Loucy (cell line): Measurements from ENCODE around the gene AGK.

Experiments used
- H2AFZ ChIP-seq: fragments of 200-600 bp; sonication (generic); 2 replicates; pipeline ENCODE4 v1.6.0; 2016; ENCODE audit warnings: antibody characterized with exemption, mild to moderate bottlenecking, low read length, moderate library complexity
- H3F3A ChIP-seq: fragments of 200-600 bp; 2 replicates; pipeline ENCODE4 v1.6.0; 2016; ENCODE audit warnings: antibody characterized with exemption, low read depth, mild to moderate bottlenecking
- H3K27me3 ChIP-seq: fragments of 200-600 bp; sonication (generic); 2 replicates; pipeline ENCODE4 v1.6.1; 2014; ENCODE audit warnings: low read length, mild to moderate bottlenecking; ENCODE audit not compliant: insufficient read depth, poor library complexity, severe bottlenecking
- H3K36me3 ChIP-seq: fragments of 200-600 bp; sonication (generic); 2 replicates; pipeline ENCODE4 v1.6.1; 2016; ENCODE audit warnings: low read length; ENCODE audit not compliant: insufficient read depth
- H3K4me1 ChIP-seq: fragments of 200-600 bp; sonication (generic); 2 replicates; pipeline ENCODE4 v1.5.1; 2014; ENCODE audit warnings: low read length, mild to moderate bottlenecking; ENCODE audit not compliant: insufficient read depth, poor library complexity, severe bottlenecking
- H3K4me2 ChIP-seq: fragments of 200-600 bp; sonication (generic); 2 replicates; pipeline ENCODE4 v1.6.0; 2014; ENCODE audit warnings: antibody characterized with exemption, low read length, low read depth, mild to moderate bottlenecking; ENCODE audit not compliant: poor library complexity, severe bottlenecking
- H3K4me3 ChIP-seq: fragments of 200-600 bp; sonication (generic); 2 replicates; pipeline ENCODE4 v1.5.1; 2014; ENCODE audit warnings: low read length, mild to moderate bottlenecking, mixed read lengths; ENCODE audit not compliant: poor library complexity, severe bottlenecking
- H3K79me2 ChIP-seq: fragments of 200-600 bp; sonication (generic); 2 replicates; pipeline ENCODE4 v1.6.1; 2014; ENCODE audit warnings: low read length; ENCODE audit not compliant: insufficient read depth
- H3K9ac ChIP-seq: fragments of 200-600 bp; sonication (generic); 2 replicates; pipeline ENCODE4 v1.6.0; 2014; ENCODE audit warnings: mild to moderate bottlenecking, low read depth, low read length, moderate library complexity; ENCODE audit not compliant: poor library complexity, severe bottlenecking
- H3K9me2 ChIP-seq: fragments of 200-600 bp; sonication (generic); replicated peaks from 2 replicates; pipeline ENCODE4 v1.6.1; 2016; ENCODE audit warnings: low read depth, low read length, mixed read lengths
- H3K9me3 ChIP-seq: fragments of 200-600 bp; sonication (generic); 2 replicates; pipeline ENCODE4 v1.6.1; 2014; ENCODE audit warnings: mild to moderate bottlenecking, antibody characterized with exemption, low read length, low read depth; ENCODE audit not compliant: insufficient read depth
- H4K20me1 ChIP-seq: fragments of 200-600 bp; sonication (generic); 2 replicates; pipeline ENCODE4 v1.6.0; 2014; ENCODE audit warnings: antibody characterized with exemption, low read length, mild to moderate bottlenecking; ENCODE audit not compliant: insufficient read depth, poor library complexity, severe bottlenecking
- EZH2phosphoT487 ChIP-seq: fragments of 200-600 bp; IDR thresholded peaks from 2 replicates; pipeline ENCODE4 v1.6.1; 2018; ENCODE audit warnings: antibody characterized with exemption, mild to moderate bottlenecking, moderate library complexity, borderline replicate concordance
- TF ChIP-seq, protein P1 (sequence below): fragments of 200-600 bp; sonication (generic); conservative IDR thresholded peaks from 2 replicates; pipeline ENCODE4 v1.5.1; 2014; ENCODE audit warnings: mild to moderate bottlenecking, antibody characterized with exemption, low read length

The AGK gene

DNA sequence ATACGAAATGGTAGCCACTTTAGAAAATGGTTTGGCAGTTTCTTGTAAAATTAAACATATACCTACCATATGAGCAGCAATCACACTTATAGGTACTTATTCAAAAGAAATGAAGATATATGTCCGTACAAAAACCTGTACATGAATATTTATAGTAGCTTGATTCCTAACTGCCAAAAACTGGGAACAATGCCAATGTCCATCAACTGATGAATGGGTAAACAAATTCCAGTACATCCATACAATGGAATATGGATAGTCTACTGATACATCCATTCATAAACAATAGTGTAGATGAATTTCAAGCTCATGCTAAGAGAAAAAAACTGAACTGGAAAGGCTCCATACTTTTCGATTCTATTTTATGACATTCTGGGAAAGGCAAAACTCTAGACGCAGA is 68.5 kb downstream of the AGK start:
- H3K79me2 ChIP-seq = no peaks in the 10 kb centered on the region
- H4K20me1 ChIP-seq = no peaks in the 10 kb centered on the region
- H3K9me2 ChIP-seq = no peaks in the 10 kb centered on the region
- peaks cover 38% of the 10 kb centered on the region for H3K36me3 ChIP-seq
- H3K9me3 ChIP-seq = no peaks in the 10 kb centered on the region
- H3K4me3 ChIP-seq = no peak overlapping the region
- no peaks in the 10 kb centered on the region for H3K27me3 ChIP-seq
- H3K9ac ChIP-seq = no peak overlapping the region
- no peak overlapping the region for H2AFZ ChIP-seq
- H3K4me1 ChIP-seq = no peaks in the 10 kb centered on the region
- no peaks in the 10 kb centered on the region for H3F3A ChIP-seq
- H3K4me2 ChIP-seq = no peak overlapping the region
- TF ChIP-seq, protein P1, sequence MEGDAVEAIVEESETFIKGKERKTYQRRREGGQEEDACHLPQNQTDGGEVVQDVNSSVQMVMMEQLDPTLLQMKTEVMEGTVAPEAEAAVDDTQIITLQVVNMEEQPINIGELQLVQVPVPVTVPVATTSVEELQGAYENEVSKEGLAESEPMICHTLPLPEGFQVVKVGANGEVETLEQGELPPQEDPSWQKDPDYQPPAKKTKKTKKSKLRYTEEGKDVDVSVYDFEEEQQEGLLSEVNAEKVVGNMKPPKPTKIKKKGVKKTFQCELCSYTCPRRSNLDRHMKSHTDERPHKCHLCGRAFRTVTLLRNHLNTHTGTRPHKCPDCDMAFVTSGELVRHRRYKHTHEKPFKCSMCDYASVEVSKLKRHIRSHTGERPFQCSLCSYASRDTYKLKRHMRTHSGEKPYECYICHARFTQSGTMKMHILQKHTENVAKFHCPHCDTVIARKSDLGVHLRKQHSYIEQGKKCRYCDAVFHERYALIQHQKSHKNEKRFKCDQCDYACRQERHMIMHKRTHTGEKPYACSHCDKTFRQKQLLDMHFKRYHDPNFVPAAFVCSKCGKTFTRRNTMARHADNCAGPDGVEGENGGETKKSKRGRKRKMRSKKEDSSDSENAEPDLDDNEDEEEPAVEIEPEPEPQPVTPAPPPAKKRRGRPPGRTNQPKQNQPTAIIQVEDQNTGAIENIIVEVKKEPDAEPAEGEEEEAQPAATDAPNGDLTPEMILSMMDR = no peak
- TF ChIP-seq EZH2phosphoT487 = no peak

DNA sequence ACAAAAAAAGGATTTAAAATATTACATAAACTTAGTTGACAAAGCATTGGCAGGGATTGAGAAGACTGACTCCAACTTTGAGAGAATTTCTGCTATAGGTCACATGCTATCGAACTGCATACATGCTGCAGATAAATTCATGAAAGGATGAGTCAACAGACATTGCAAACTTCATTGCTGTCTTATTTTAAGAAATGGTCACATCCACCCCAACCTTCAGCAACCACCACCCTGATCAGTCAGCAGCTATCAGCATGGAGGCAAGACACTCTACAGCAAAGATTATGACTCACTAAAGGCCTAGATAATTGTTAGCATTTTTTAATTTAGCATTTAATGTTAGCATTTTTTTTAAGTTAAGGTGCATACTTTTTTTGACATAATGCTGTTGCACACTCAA is 73.6 kb downstream of the AGK start:
- H3K79me2 ChIP-seq = no peaks in the 10 kb centered on the region
- H3K4me2 ChIP-seq = no peak overlapping the region
- no peak overlapping the region for H2AFZ ChIP-seq
- no peaks in the 10 kb centered on the region for H3K4me1 ChIP-seq
- no peaks in the 10 kb centered on the region for H3K9me3 ChIP-seq
- peaks cover 28% of the 10 kb centered on the region for H3K36me3 ChIP-seq
- H4K20me1 ChIP-seq = no peaks in the 10 kb centered on the region
- no peak overlapping the region for H3K4me3 ChIP-seq
- H3K9ac ChIP-seq = no peak overlapping the region
- no peak for TF ChIP-seq EZH2phosphoT487
- TF ChIP-seq, protein P1 = no peak
- H3F3A ChIP-seq = no peaks in the 10 kb centered on the region
- H3K27me3 ChIP-seq = no peaks in the 10 kb centered on the region
- H3K9me2 ChIP-seq = no peaks in the 10 kb centered on the region

DNA sequence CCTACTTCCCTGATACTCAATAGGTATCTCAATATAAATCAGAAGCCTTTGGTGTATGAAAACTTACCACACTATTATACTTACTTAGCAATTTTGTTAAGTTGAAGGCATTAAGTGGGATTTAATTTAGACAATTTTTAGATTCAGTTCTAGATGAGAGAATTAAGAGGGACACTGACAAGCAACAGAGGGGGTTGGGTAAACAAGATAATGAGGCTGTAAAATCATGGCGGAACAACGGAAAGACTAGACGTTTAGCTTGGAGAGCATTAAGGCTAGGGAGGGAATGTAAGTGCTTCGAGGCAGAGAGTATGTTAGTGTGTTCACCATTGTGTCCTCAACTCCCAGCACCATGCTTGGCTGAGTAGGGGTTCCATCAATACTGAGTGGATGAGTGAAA is 79.4 kb downstream of the AGK start:
- H3K27me3 ChIP-seq = no peaks in the 10 kb centered on the region
- no peaks in the 10 kb centered on the region for H3K79me2 ChIP-seq
- H3K9ac ChIP-seq = no peak overlapping the region
- no peak overlapping the region for H3K4me2 ChIP-seq
- H3K4me1 ChIP-seq = no peaks in the 10 kb centered on the region
- TF ChIP-seq EZH2phosphoT487 = no peak
- TF ChIP-seq, protein P1 = no peak
- H4K20me1 ChIP-seq = no peaks in the 10 kb centered on the region
- no peak overlapping the region for H3K4me3 ChIP-seq
- no peaks in the 10 kb centered on the region for H3F3A ChIP-seq
- 0 out of 2 replicates have a peak, but pooled peaks cover 6% of the 10 kb centered on the region for H3K36me3 ChIP-seq
- no peaks in the 10 kb centered on the region for H3K9me3 ChIP-seq
- no peaks in the 10 kb centered on the region for H3K9me2 ChIP-seq
- H2AFZ ChIP-seq = no peak overlapping the region
